OCI-LY7 (cell line): ENCODE results near the gene NONO. TPM values are rescaled to one million over a fixed set of nuclear protein-coding genes. Genes with fewer than 3 reads are reported as not detected.

Experiments used
- BruUV-seq: library from RNA; stranded (reverse); fragments of 400-500 nt; replicated peaks from 2 replicates; lab custom pipeline; 2021; lab: Mats Ljungman, UMichigan
- CTCF ChIA-PET: fragments of 300-600 bp; sonication (Branson Sonifier 250); formaldehyde crosslinking; loops from one replicate; lab custom pipeline; 2022; ENCODE audit warnings: antibody characterized with exemption; ENCODE audit not compliant: unreplicated experiment; lab: Charles Lee
- POLR2A ChIA-PET: fragments of 300-600 bp; sonication (Branson Sonifier 250); formaldehyde crosslinking; loops from one replicate; lab custom pipeline; 2022; ENCODE audit warnings: antibody characterized with exemption; lab: Charles Lee
- DNase-seq: peaks from one replicate; pipeline ENCODE4 v3.0.0-alpha.2; 2015; ENCODE audit warnings: low spot score
- H2AFZ ChIP-seq: fragments of 200-600 bp; sonication (generic), shearing (Covaris generic); 2 replicates; pipeline ENCODE4 v1.6.1; 2014; ENCODE audit warnings: mild to moderate bottlenecking, antibody characterized with exemption, low read length, moderate library complexity
- H3K27ac ChIP-seq: fragments of 200-600 bp; sonication (generic); 2 replicates; pipeline ENCODE4 v1.5.1; 2014; ENCODE audit warnings: mixed run types, low read depth, mild to moderate bottlenecking, moderate library complexity, low read length, inconsistent platforms; ENCODE audit not compliant: poor library complexity, severe bottlenecking
- H3K36me3 ChIP-seq: fragments of 200-600 bp; sonication (generic); 2 replicates; pipeline ENCODE4 v1.6.1; 2014; ENCODE audit warnings: mild to moderate bottlenecking, antibody characterized with exemption, low read length, moderate library complexity, mixed read lengths; ENCODE audit not compliant: insufficient read depth
- H3K4me1 ChIP-seq: fragments of 200-600 bp; sonication (generic); 2 replicates; pipeline ENCODE4 v1.5.1; 2014; ENCODE audit warnings: mild to moderate bottlenecking, low read length; ENCODE audit not compliant: insufficient read depth, poor library complexity, severe bottlenecking
- H3K4me2 ChIP-seq: fragments of 200-600 bp; sonication (generic); 2 replicates; pipeline ENCODE4 v1.6.1; 2014; ENCODE audit warnings: mild to moderate bottlenecking, low read length
- H3K4me3 ChIP-seq: fragments of 200-600 bp; sonication (generic); 2 replicates; pipeline ENCODE4 v1.5.1; 2014; ENCODE audit warnings: mild to moderate bottlenecking, low read depth, low read length; ENCODE audit not compliant: poor library complexity, severe bottlenecking
- H3K79me2 ChIP-seq: fragments of 200-600 bp; sonication (generic); 2 replicates; pipeline ENCODE4 v1.6.1; 2016; ENCODE audit warnings: low read depth, mild to moderate bottlenecking, low read length, moderate library complexity, mixed read lengths; ENCODE audit not compliant: insufficient read depth
- H3K9me2 ChIP-seq: fragments of 200-600 bp; sonication (generic); 2 replicates; pipeline ENCODE4 v1.6.1; 2016; ENCODE audit warnings: mild to moderate bottlenecking, low read length, mixed read lengths; ENCODE audit not compliant: insufficient read depth
- H3K9me3 ChIP-seq: fragments of 200-600 bp; sonication (generic); 2 replicates; pipeline ENCODE4 v1.6.1; 2014; ENCODE audit warnings: mild to moderate bottlenecking, mixed run types, low read length, mixed read lengths
- H4K20me1 ChIP-seq: fragments of 200-600 bp; sonication (generic); 2 replicates; pipeline ENCODE4 v1.6.1; 2014; ENCODE audit warnings: mild to moderate bottlenecking, antibody characterized with exemption, low read length, moderate library complexity, mixed read lengths; ENCODE audit not compliant: insufficient read depth
- EZH2phosphoT487 ChIP-seq: fragments of 200-600 bp; sonication (generic); IDR thresholded peaks from 2 replicates; pipeline ENCODE4 v1.6.1; 2018; ENCODE audit warnings: low read depth, borderline replicate concordance, mild to moderate bottlenecking, mixed run types, antibody characterized with exemption, low read length, moderate library complexity, mixed read lengths
- intact Hi-C: fragments of 100-400 bp; cut with micrococcal nuclease; formaldehyde crosslinking; loops from one replicate; pipeline ENCODE4 v1.10.0; 2022; ENCODE audit not compliant: unreplicated experiment
- total RNA-seq, 2 experiments: library from RNA; depleted of rRNA in 1 of 2; stranded (reverse); fragments of >200 nt in 1 of 2; shearing (Covaris generic) in 1 of 2; gene quantifications; 2 replicates each; pipeline ENCODE4 v1.2.3, GENCODE V29; 2014 to 2022
- TF ChIP-seq, protein P1 (sequence below): fragments of 200-600 bp; sonication (generic); conservative IDR thresholded peaks from 2 replicates; pipeline ENCODE4 v1.5.1; 2014; ENCODE audit warnings: mild to moderate bottlenecking, antibody characterized with exemption, low read length, moderate library complexity, mixed read lengths

The NONO gene
- total RNA-seq, 2 experiments from 2014 or later, result 379 to 488 TPM

DNA sequence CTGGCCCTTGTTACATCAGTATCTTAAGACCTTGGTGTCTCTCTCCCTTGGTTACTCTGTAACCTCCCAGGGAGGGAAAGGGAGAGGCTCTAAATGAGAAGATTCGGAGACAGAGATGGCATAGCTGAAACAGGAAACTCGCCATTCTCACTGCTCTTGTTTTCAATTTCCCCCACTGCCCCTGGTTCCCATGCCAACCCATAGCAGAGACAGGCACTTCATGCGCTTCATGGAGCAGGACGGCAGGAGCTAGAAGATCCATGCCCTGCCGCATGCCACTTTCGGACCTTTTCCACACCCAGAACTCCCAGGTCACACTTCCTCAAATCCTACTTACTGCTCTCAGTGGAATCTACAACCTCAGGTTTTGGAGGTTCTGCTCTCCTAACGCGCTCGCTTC, 32.6 kb upstream of the NONO start:
- H3K4me2 ChIP-seq, result no peak overlapping the region
- H3K4me3 ChIP-seq, result no peak overlapping the region
- BruUV-seq, result no TSS peak
- intact Hi-C loops, result loop anchor here (5.0 kb wide), 1 partner anchor 54 kb away; no protein-coding TSS in a partner anchor
- no peaks in the 10 kb centered on the region for H4K20me1 ChIP-seq
- peaks cover 8% of the 10 kb centered on the region; the same call in 1 of the 2 replicates for H3K79me2 ChIP-seq
- H3K27ac ChIP-seq, result no peak overlapping the region
- TF ChIP-seq, protein P1, sequence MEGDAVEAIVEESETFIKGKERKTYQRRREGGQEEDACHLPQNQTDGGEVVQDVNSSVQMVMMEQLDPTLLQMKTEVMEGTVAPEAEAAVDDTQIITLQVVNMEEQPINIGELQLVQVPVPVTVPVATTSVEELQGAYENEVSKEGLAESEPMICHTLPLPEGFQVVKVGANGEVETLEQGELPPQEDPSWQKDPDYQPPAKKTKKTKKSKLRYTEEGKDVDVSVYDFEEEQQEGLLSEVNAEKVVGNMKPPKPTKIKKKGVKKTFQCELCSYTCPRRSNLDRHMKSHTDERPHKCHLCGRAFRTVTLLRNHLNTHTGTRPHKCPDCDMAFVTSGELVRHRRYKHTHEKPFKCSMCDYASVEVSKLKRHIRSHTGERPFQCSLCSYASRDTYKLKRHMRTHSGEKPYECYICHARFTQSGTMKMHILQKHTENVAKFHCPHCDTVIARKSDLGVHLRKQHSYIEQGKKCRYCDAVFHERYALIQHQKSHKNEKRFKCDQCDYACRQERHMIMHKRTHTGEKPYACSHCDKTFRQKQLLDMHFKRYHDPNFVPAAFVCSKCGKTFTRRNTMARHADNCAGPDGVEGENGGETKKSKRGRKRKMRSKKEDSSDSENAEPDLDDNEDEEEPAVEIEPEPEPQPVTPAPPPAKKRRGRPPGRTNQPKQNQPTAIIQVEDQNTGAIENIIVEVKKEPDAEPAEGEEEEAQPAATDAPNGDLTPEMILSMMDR, result no peak
- TF ChIP-seq EZH2phosphoT487, result no peak
- H3K36me3 ChIP-seq, result peaks cover 29% of the 10 kb centered on the region
- H3K9me3 ChIP-seq, result no peaks in the 10 kb centered on the region
- DNase-seq, result no peak
- H3K4me1 ChIP-seq, result peaks cover 21% of the 10 kb centered on the region
- H3K9me2 ChIP-seq, result no peaks in the 10 kb centered on the region
- no peak overlapping the region for H2AFZ ChIP-seq
- ChIA-PET POLR2A (no interaction called here), CTCF (no interaction called here)

DNA sequence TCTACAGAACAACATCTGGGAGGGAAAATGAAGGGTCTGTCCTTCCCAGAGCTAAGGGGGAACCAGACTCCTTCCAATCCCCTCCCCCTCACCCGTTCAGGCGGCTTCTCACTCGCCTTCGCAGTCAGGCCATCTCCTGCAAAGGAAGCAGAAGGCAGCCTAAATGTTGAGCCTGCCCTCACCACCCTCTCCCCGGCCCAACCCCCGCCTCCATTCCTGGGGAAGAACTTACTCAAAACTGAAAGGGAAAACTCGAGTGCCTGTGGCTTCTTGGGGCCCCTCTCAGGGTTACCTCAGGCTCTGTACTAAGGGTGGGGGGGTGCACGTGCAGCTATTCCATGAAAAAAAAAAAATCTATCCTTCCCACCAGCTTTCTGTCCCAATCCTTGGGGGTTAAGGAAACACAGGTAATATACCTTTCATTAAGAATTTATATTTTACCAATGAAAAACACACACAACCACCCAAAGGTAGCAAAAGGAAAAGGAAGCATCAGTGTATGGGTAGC, 31.9 kb upstream of the NONO start:
- Histone ChIP-seq H3K4me1 (peaks cover 24% of the 10 kb centered on the region), H4K20me1 (no peaks in the 10 kb centered on the region), H3K27ac (no peak overlapping the region), H3K9me2 (no peaks in the 10 kb centered on the region), H3K4me3 (no peak overlapping the region), H2AFZ (no peak overlapping the region), H3K4me2 (peak overlapping the region; percentile 90; the same call in 1 of the 2 replicates), H3K79me2 (peaks cover 8% of the 10 kb centered on the region; the same call in 1 of the 2 replicates), H3K36me3 (peaks cover 24% of the 10 kb centered on the region), H3K9me3 (no peaks in the 10 kb centered on the region)
- CTCF ChIA-PET, result no interaction called here
- BruUV-seq, result no TSS peak
- POLR2A ChIA-PET, result no interaction called here
- TF ChIP-seq, protein P1, result no peak
- no peak for TF ChIP-seq EZH2phosphoT487
- intact Hi-C loops, result loop anchor here (5.0 kb wide), 1 partner anchor 54 kb away; no protein-coding TSS in a partner anchor
- no peak for DNase-seq

DNA sequence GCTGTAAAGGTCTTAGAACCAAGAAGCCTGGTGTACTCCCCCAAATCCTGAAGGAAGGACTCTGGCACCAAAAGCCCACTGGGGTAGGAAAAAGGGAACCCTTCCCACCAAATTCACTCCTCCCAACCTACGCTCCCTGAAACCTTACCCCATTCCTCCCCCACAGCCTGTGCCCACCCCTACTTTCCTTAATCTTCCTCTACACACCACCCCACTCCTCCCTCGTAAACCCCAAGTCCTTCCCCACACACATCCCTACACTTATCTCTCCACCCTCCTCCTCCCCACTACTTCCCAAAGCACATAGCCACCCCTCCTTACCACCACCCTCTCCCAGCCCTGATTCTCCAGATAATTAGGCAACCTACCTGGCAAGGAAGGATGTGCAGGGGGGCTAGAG, 31.2 kb upstream of the NONO start:
- H3K9me2 ChIP-seq, result no peaks in the 10 kb centered on the region
- H3K36me3 ChIP-seq, result peaks cover 17% of the 10 kb centered on the region; the same call in 1 of the 2 replicates
- ChIA-PET POLR2A (no interaction called here), CTCF (no interaction called here)
- no peak overlapping the region for H3K27ac ChIP-seq
- intact Hi-C loops, result loop anchor here (5.0 kb wide), 1 partner anchor 55 kb away; no protein-coding TSS in a partner anchor
- no peaks in the 10 kb centered on the region for H4K20me1 ChIP-seq
- no peak for DNase-seq
- H3K4me2 ChIP-seq, result peak overlapping the region; percentile 90
- BruUV-seq, result no TSS peak
- H3K4me3 ChIP-seq, result peak overlapping the region; percentile 96
- H3K79me2 ChIP-seq, result peaks cover 8% of the 10 kb centered on the region; the same call in 1 of the 2 replicates
- no peak overlapping the region for H2AFZ ChIP-seq
- TF ChIP-seq EZH2phosphoT487, result no peak
- TF ChIP-seq, protein P1, result no peak
- H3K9me3 ChIP-seq, result no peaks in the 10 kb centered on the region
- H3K4me1 ChIP-seq, result peaks cover 24% of the 10 kb centered on the region
